ENCODE measurements around the gene NEDD4L.

The NEDD4L gene

DNA sequence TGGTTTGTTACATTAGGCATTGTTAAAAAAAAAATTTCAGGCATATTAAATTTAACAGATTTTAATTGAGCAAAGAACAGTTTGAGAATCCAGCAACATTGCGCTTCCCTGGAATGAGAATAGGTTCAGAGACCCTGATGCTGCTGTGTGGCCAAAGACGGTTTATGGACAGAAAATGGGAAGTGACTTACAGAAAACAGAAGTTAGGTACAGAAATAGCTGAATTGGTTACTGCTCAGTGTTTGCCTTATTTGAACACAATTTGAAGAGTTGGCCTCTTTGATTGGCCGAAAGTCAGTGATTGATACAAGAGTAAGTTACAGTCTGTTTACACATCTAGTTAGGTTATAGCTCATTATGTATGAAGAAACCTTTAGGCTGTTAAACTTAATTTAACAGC is 6.0 kb upstream of the NEDD4L start:
- no peaks in the 10 kb centered on the region for H3K4me1 ChIP-seq (ENCODE audit: insufficient read depth, insufficient read length)
- no peak for DNase-seq (ENCODE audit: low read depth, low spot score)
- H3K9ac ChIP-seq (ENCODE audit: insufficient read length, low read depth), result no peak overlapping the region
- H3K36me3 ChIP-seq (ENCODE audit: insufficient read depth, insufficient read length, low read length), result no peaks in the 10 kb centered on the region
- TF ChIP-seq ZNF274 (IDR thresholded peaks at IDR 0.05; ENCODE audit: low read depth, low read length) (no peak), SUZ12 (IDR thresholded peaks at IDR 0.05; ENCODE audit: extremely low read depth, insufficient read depth, insufficient read length) (no peak), YY1 (IDR thresholded peaks at IDR 0.05; ENCODE audit: insufficient read depth, insufficient read length) (no peak)
- no peak overlapping the region for H3K4me3 ChIP-seq (ENCODE audit: insufficient read length, low read depth)
- H3K27me3 ChIP-seq (ENCODE audit: insufficient read depth, insufficient read length), result no peaks in the 10 kb centered on the region
- H3K9me3 ChIP-seq (ENCODE audit: insufficient read depth, low read length), result no peaks in the 10 kb centered on the region

DNA sequence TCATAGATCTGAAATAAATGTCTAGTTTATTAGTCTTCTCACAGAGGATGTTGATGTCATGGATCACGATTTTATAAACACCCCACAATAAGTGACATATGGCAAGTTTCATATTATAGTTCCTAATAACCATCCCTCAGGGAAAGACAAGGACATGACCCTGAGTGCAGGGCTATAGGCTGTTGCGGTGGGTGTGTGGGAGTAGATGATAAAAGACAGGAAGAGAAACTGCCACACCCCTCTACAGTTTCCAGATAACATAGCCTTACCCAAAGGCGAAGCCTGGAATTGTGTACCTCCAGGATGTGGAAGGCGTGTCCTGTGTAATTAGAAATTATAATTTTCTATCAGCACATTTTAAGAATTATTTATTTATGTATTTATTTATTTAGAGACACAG is 2.4 kb upstream of the NEDD4L start:
- DNase-seq (ENCODE audit: low read depth, low spot score), result no peak
- TF ChIP-seq YY1 (IDR thresholded peaks at IDR 0.05; ENCODE audit: insufficient read depth, insufficient read length) (no peak), SUZ12 (IDR thresholded peaks at IDR 0.05; ENCODE audit: extremely low read depth, insufficient read depth, insufficient read length) (no peak), ZNF274 (IDR thresholded peaks at IDR 0.05; ENCODE audit: low read depth, low read length) (no peak)
- Histone ChIP-seq H3K27me3 (ENCODE audit: insufficient read depth, insufficient read length) (no peaks in the 10 kb centered on the region), H3K4me1 (ENCODE audit: insufficient read depth, insufficient read length) (no peaks in the 10 kb centered on the region), H3K9me3 (ENCODE audit: insufficient read depth, low read length) (no peaks in the 10 kb centered on the region), H3K4me3 (ENCODE audit: insufficient read length, low read depth) (no peak overlapping the region), H3K36me3 (ENCODE audit: insufficient read depth, insufficient read length, low read length) (no peaks in the 10 kb centered on the region), H3K9ac (ENCODE audit: insufficient read length, low read depth) (no peak overlapping the region)

- TF ChIP-seq SUZ12 (IDR thresholded peaks at IDR 0.05; ENCODE audit: extremely low read depth, insufficient read depth, insufficient read length) (no peak), ZNF274 (IDR thresholded peaks at IDR 0.05; ENCODE audit: low read depth, low read length) (no peak), YY1 (IDR thresholded peaks at IDR 0.05; ENCODE audit: insufficient read depth, insufficient read length) (no peak)
- Histone ChIP-seq H3K9ac (ENCODE audit: insufficient read length, low read depth) (no peak overlapping the region), H3K36me3 (ENCODE audit: insufficient read depth, insufficient read length, low read length) (no peaks in the 10 kb centered on the region), H3K27me3 (ENCODE audit: insufficient read depth, insufficient read length) (no peaks in the 10 kb centered on the region), H3K9me3 (ENCODE audit: insufficient read depth, low read length) (no peaks in the 10 kb centered on the region), H3K4me3 (ENCODE audit: insufficient read length, low read depth) (peak overlapping the region; percentile 69), H3K4me1 (ENCODE audit: insufficient read depth, insufficient read length) (no peaks in the 10 kb centered on the region)
- no peak for DNase-seq (ENCODE audit: low read depth, low spot score)
Observed at GRCh38 chr18:58042826-58043490, 1.1 kb upstream of the NEDD4L start.

DNA sequence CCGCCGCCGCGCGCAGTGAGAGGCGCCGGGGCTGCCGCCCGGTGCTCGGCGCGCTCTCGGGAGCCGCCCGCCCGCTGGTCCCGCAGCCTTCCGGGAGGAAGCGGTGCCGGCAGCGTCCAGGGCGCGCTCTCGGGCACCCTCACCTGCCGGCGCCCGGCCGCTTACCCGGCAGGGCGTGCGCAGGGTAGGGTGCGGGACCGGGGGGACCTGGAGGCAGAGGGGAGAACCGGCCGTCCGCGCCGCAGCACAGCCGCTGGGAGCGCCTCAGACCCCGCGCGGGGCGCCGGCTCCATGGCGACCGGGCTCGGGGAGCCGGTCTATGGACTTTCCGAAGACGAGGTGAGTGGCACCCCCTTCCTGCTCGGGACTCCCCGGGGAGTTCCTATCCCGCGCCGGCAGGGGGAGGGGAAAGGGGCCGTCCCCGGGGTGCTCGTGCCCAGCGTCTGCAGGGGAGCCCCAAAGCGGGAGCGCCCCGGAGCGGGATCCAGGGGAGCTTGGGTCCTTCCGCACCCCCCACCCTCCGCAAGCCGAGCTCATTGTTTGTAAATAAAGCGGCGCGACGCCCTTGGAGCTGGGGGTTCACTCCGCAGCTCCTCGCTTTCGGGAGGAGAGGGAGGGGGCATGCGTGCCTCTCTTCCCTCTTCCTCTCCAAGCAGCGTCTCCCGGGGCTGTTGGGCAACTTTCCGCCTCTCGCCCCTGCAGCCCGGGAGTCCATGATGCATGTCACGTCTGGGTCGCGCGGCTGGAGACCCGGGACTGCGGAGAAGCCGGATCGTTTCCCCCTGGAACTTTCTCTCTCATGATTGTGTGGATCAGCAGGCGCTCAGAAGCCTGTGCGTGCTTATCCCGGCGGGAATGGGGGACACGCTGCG is 580 bp downstream of the NEDD4L start:
- TF ChIP-seq YY1 (IDR thresholded peaks at IDR 0.05; ENCODE audit: insufficient read depth, insufficient read length) (no peak), SUZ12 (IDR thresholded peaks at IDR 0.05; ENCODE audit: extremely low read depth, insufficient read depth, insufficient read length) (no peak), ZNF274 (IDR thresholded peaks at IDR 0.05; ENCODE audit: low read depth, low read length) (no peak)
- no peaks in the 10 kb centered on the region for H3K27me3 ChIP-seq (ENCODE audit: insufficient read depth, insufficient read length)
- H3K4me1 ChIP-seq (ENCODE audit: insufficient read depth, insufficient read length), result no peaks in the 10 kb centered on the region
- H3K4me3 ChIP-seq (ENCODE audit: insufficient read length, low read depth), result peak overlapping the region; percentile 69
- no peaks in the 10 kb centered on the region for H3K9me3 ChIP-seq (ENCODE audit: insufficient read depth, low read length)
- peak overlapping the region; percentile 86 for H3K9ac ChIP-seq (ENCODE audit: insufficient read length, low read depth)
- no peaks in the 10 kb centered on the region for H3K36me3 ChIP-seq (ENCODE audit: insufficient read depth, insufficient read length, low read length)
- no peak for DNase-seq (ENCODE audit: low read depth, low spot score)

DNA sequence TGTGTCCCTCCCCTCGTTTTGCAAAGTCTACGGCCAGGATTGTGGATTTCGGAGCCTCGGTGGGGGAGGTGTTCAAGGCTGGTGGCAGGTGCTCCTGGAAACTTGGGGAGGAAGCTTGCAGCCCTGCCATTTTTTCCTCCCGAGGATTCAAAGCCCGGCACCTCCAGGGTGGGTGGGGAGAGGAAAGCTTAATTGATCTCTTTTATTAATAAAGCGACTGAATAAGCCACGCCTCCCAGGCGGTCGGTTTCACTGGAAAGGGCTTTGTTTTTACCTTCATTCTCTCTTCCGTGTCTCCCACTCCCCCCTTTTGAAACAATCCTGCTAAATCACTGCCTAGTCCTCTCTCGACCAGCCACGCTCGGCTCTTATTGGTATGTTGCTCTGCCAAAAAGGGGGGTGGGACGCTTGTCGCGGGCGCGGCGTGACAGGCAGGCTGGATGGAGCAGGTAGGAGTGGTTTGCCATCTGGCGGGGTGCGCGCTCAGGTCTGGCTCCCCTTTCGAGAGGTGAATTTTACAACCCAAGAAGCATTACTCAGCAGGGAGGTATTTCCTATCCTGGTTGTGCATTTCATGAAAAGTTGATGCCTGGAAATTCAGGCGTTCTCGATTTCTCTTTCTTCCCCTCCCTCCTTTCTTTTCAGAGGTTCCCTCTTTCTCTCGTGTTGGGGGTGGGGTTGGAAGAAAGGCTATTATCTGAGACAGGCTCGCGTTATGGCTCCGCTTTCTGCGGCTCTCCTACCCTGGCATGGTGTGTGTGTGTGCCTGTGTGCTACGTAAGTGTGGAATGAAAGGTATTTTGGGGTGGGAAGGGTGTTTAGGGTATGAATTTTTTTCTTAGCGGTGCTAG is 1.4 kb downstream of the NEDD4L start:
- Histone ChIP-seq H3K36me3 (ENCODE audit: insufficient read depth, insufficient read length, low read length) (no peaks in the 10 kb centered on the region), H3K4me1 (ENCODE audit: insufficient read depth, insufficient read length) (no peaks in the 10 kb centered on the region), H3K9me3 (ENCODE audit: insufficient read depth, low read length) (no peaks in the 10 kb centered on the region), H3K9ac (ENCODE audit: insufficient read length, low read depth) (peak overlapping the region; percentile 86), H3K4me3 (ENCODE audit: insufficient read length, low read depth) (peak overlapping the region; percentile 69), H3K27me3 (ENCODE audit: insufficient read depth, insufficient read length) (no peaks in the 10 kb centered on the region)
- no peak for DNase-seq (ENCODE audit: low read depth, low spot score)
- TF ChIP-seq ZNF274 (IDR thresholded peaks at IDR 0.05; ENCODE audit: low read depth, low read length), result no peak
- no peak for TF ChIP-seq YY1 (IDR thresholded peaks at IDR 0.05; ENCODE audit: insufficient read depth, insufficient read length)
- TF ChIP-seq SUZ12 (IDR thresholded peaks at IDR 0.05; ENCODE audit: extremely low read depth, insufficient read depth, insufficient read length), result no peak

DNA sequence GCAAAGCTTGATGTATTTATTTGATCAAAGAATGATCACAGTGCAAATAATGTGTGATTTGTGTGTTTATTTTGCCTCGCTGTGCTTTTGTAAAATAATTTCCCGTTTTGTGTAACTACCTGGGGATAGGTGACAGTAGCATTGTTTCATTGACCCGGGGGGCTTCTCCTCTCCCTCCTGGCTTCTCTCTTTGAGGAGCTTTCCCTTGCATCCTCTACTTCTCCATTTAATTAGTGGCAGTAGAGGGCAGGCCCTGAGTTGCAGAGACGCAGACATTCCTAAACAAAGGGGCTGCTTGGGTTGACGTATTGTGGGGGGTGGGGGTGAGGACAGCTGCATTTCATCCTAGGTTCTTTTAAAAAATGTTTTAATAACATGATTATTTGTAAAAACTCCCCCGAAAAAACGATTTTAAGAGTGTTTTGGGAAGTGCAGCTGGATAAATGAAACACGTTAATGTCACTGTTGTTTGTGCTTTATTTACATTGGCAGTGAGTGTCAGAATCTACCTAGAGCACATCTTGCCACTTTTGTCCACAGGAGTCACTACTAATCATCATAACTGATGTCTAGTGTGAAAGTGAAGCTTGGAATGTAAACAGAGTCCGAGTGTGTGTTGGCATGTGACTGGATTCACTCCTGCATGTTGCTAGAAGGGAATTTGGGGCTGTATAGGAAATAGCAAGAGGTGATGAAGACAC is 2.2 kb downstream of the NEDD4L start:
- H3K4me1 ChIP-seq (ENCODE audit: insufficient read depth, insufficient read length), result no peaks in the 10 kb centered on the region
- H3K36me3 ChIP-seq (ENCODE audit: insufficient read depth, insufficient read length, low read length), result no peaks in the 10 kb centered on the region
- peak overlapping the region; percentile 69 for H3K4me3 ChIP-seq (ENCODE audit: insufficient read length, low read depth)
- no peaks in the 10 kb centered on the region for H3K27me3 ChIP-seq (ENCODE audit: insufficient read depth, insufficient read length)
- TF ChIP-seq YY1 (IDR thresholded peaks at IDR 0.05; ENCODE audit: insufficient read depth, insufficient read length) (no peak), ZNF274 (IDR thresholded peaks at IDR 0.05; ENCODE audit: low read depth, low read length) (no peak), SUZ12 (IDR thresholded peaks at IDR 0.05; ENCODE audit: extremely low read depth, insufficient read depth, insufficient read length) (no peak)
- no peaks in the 10 kb centered on the region for H3K9me3 ChIP-seq (ENCODE audit: insufficient read depth, low read length)
- H3K9ac ChIP-seq (ENCODE audit: insufficient read length, low read depth), result peak overlapping the region; percentile 52
- DNase-seq (ENCODE audit: low read depth, low spot score), result no peak

All from NT2/D1 (cell line).